NCI-H1436 (cell line): ENCODE results near the gene CYTL1.
A peak's percentile ranks its signal among the peaks of the same experiment; 100 is the strongest.
"Not testable (repeated sequence)": the region's sequence is repeated elsewhere in the genome, so short reads cannot be mapped to it uniquely, and the experiment has no call there.

ENCODE experiments used
- DNase-seq: peaks from one replicate; lab custom pipeline; 2025; lab: John Stamatoyannopoulos, UW

CYTL1 gene

GRCh38 chr4:5001641-5002040, 17.6 kb downstream of the CYTL1 start:
- DNase-seq = not testable (repeated sequence)

DNA sequence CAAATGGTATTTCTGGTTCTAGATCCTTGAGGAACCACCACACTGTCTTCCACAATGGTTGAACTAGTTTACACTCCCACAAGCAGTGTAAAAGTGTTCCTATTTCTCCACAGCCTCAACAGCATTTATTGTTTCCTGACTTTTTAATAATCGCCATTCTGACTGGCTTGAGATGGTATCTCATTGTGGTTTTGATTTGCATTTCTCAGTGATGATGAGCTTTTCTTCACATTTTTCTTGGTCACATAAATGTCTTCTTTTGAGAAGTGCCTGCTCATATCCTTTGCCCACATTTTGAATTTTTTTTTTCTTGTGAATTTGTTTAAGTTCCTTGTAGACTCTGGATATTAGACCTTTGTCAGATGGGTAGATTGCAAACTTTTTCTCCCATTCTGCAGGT, 22.3 kb downstream of the CYTL1 start:
- not testable (repeated sequence) for DNase-seq

DNA sequence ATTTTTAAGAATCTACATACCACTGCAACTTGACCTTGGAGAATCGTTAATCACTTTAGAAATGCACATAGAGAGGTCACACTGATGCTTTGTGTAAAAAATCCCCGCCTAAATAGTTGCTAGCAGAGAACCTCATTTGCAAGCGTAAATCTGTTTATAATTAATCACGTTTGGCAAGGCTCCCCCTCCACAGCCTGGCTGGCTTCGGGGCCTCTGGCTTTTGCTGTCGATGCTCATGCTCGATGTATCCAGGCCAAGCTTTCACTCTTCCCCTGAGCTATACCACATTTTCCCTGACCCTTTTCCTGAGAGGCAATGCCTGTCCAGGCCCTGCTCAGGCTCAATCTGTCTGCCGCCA, 23.4 kb downstream of the CYTL1 start:
- no peak for DNase-seq

- DNase-seq = peak; percentile 14
Observed at GRCh38 chr4:4995103-4995907, 24.0 kb downstream of the CYTL1 start.

GRCh38 chr4:4994312-4995097, 24.8 kb downstream of the CYTL1 start:
- no peak for DNase-seq

DNA sequence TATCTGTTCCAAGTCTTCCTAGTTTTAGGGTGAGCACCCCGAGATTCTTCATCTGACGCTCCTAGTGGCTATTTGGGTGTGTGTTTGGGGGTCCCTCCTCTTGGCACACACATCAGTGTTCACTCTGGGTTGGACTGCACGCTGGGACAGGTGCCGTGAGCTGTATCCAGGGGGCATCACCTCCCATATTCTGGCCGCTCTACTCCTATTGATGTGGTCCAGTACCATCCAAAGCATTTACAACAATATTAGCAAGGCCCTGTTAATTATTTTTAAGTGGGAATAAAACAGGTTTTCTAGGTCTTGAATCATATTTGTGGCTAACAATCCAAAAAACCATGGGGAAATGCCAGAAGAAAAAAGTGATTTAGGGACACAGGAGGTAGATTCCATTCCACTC, 26.4 kb downstream of the CYTL1 start:
- no peak for DNase-seq

GRCh38 chr4:4991541-4992099, 27.6 kb downstream of the CYTL1 start:
- DNase-seq = no peak

- DNase-seq = no peak
Observed at GRCh38 chr4:4990857-4991540, 28.3 kb downstream of the CYTL1 start.

GRCh38 chr4:4990329-4990728, 28.9 kb downstream of the CYTL1 start:
- no peak for DNase-seq

DNA sequence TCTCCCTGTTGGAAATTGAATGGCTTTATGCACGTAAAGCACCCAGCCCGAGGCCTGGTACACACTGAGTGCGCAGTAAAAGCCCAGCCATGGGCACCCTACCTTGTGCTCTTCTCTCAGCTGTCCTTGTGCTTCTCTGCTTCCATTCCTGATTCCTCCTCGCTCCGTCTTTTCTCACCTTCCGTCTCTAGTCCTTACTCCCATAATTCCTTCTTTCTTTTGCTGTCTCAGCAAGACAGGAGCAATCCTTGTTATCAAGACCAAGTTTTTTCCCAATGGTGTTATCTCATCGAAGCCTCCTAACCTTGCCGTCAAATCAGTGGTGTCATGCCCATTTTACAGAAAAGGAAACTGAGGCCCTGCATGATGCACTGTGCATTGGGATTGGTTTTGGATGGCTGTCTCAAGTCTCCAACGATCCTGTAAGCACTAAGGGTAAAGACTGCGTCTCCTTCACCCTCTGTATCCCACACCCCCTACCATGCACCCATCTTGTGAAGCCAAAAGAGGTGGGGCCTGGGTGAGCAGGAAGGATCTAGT, 30.1 kb downstream of the CYTL1 start:
- DNase-seq = no peak

DNA sequence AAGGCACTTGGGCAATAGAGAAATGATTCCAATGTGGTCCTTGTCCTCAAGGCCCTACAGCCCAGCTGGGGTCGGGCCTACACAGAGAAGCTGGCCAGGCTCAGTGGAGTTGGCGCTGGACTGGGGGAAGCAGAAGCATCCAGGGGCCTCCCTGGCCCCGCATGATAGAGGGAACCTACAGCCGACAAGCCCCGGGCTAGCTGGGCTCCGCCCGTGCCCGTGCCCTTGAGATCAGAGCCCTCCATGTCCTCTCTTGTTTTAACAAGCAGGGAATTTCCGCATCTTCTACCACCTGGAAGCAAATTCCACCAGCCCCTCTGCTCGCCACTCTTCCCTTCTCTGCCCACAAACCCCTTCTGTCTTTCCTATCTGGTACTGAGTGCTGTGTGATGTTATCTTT, 31.6 kb downstream of the CYTL1 start:
- DNase-seq = no peak

- DNase-seq = no peak
Observed at GRCh38 chr4:4986841-4987240, 32.4 kb downstream of the CYTL1 start.

GRCh38 chr4:4985844-4986243, 33.4 kb downstream of the CYTL1 start:
- DNase-seq = no peak

- DNase-seq = no peak
Observed at GRCh38 chr4:4985036-4985435, 34.2 kb downstream of the CYTL1 start.

DNA sequence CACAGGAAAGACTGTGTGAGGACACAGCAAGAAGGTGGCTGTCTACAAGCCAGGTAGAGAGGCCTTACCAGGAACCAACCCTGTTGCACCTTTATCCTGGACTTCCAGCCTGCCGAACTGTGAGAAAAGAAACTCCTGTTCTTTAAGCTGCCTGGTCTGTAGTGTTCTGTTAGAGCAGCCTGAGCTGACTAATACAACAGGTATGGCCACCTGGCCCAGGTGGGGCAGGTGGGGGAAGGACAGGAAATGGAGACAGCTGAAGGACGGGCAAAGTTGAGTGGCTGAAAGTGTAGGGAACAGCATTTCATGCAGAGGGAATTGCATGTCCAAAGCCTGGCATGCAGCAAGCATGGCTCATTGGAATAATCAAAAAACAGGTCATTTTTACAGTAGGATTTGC, 35.1 kb downstream of the CYTL1 start:
- no peak for DNase-seq

DNA sequence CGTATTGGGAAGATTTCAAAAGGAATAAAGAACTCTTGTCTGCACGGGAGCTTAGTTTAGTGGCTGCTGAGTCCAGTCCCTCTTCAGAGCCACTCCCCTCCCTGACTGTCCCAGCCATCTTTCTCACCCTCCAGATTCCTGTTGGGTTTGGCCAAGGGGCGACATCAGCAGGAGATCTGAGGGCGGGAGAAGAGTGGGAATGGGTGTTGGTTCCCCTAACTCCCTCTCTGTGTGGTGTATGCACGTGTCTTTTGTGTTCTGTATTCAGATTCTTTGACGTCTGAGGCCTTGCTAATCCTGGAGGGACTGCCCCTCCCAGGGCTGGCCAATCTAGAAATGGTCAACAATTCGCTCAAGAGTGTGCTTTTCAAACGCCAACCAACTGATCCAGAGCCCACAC, 37.4 kb downstream of the CYTL1 start:
- no peak for DNase-seq

- DNase-seq = no peak
Observed at GRCh38 chr4:4981427-4981826, 37.8 kb downstream of the CYTL1 start.

DNA sequence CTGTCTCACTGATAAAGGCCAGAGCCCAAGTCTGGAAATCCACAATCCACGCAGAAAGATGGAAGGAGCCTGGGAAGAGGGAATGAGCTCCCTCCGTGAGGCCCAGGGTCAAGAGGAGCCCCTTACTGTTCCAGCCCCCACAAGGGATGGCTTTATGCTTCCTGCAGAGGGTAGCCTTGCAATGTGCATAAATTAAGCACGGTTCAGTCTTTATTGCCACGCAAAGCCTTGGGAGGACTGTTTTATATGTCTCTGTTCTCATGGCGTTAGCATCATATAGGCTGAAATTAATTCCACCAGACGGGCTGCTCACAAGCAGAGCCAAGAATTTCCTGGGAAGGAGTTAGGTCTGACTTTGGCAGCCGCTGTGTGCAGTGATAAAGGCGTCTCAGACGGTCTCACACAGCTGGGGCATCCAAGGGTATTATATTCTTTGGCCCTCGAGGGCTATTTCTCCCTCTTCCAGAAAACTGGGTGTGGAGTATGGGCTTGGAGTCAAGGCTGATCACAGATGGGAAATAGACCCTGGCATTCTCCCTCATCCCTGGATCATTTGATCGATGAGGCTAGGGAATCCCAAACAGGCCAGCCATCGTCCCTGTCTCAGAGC, 38.5 kb downstream of the CYTL1 start:
- no peak for DNase-seq

GRCh38 chr4:4979971-4980370, 39.3 kb downstream of the CYTL1 start:
- DNase-seq = no peak

GRCh38 chr4:4974727-4975126, 44.5 kb downstream of the CYTL1 start:
- no peak for DNase-seq

- no peak for DNase-seq
Observed at GRCh38 chr4:4971796-4972195, 47.5 kb downstream of the CYTL1 start.

DNA sequence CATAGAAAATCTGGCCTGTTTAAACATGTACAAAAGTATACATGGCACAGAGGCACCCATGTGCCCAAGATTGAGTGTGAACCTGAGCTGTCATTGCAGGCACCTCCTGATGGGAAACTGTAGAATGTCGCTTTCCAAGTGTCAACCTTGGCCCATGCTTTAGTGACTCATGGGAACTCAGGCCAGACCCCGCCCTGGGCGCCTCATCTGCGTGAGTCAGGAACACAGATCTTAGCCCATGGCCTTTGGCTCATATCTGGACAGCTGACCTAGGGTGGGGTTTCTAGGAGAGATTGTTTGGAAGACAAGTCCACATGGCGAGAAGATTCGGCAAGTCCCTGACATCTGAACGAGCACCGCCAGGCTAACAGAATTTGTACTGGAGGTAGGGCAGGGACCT, 50.0 kb downstream of the CYTL1 start:
- no peak for DNase-seq
